HG03439 (cell line): ENCODE results near the gene SETBP1.

Source experiments
- ATAC-seq: cut with Tn5 transposase; IDR thresholded peaks from one replicate; pipeline ENCODE4 v1.9.1; 2021; ENCODE audit warnings: mild to moderate bottlenecking, moderate library complexity; ENCODE audit not compliant: unreplicated experiment

The SETBP1 gene

DNA sequence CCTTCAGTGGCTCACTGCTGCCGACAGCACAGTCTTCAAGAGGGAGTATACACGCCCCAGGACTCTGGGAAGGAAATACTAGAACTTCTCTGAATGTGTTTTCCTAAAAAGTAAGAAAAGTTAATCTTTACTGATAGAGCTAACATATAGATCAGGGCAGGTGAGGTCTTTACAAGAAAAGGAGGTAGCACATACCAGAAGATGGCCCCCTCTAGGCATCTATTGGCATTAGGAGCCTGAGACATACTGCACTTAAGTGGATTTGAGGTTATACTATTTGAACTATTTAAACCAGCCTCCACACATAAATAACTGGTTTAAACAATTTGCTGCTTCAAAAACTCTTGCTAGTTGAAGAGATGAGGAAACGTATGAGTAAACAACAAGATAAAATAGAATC lies 406.1 kb downstream of the SETBP1 start:
- ATAC-seq, result no peak

- ATAC-seq, result no peak
These were observed 409.9 kb downstream of the SETBP1 start for GRCh38 chr18:45090526-45091140.

- ATAC-seq, result no peak
These were observed 419.8 kb downstream of the SETBP1 start for GRCh38 chr18:45100321-45101105.

GRCh38 chr18:45102126-45102525 lies 421.4 kb downstream of the SETBP1 start:
- ATAC-seq, result no peak

DNA sequence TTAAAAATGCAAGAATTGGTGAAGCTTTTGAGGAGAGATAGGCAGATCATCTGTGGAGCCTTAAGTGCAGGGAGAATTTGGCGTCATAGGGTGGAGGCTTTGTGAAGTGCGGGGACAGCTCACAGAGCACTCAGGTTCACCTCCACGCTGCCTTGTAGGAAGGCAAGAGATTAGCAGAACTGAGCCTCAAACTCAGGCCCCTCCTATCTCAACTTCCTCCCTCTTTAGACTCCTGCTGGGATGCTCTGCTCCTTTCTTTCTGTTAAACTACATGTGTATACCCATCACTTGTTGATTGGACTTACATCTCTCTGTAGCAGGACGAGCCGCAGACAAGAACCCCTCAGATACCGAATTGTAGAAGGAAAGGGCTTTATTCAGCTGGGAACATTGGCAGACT lies 422.2 kb downstream of the SETBP1 start:
- ATAC-seq, result no peak

- peak; percentile 47 for ATAC-seq
These were observed 422.8 kb downstream of the SETBP1 start for GRCh38 chr18:45103319-45104048.

DNA sequence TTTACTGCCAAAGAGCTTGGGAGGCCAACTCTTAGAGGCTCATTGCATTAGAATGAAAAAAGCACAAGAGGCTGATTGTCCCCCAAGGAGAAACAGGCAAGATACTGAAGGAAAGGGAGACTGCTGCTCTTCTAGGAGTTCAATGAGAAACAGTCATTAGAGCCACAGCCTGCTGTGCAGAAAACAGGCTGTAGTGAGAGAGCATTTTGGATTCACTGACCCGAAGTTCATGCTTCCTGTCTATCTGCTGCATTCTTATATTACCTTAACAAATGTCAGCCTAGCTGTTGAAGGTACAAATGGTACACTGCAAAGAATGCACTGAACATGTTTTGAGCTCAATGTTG lies 423.3 kb downstream of the SETBP1 start:
- no peak for ATAC-seq

GRCh38 chr18:45106331-45106774 lies 425.7 kb downstream of the SETBP1 start:
- peak; percentile 90 for ATAC-seq

DNA sequence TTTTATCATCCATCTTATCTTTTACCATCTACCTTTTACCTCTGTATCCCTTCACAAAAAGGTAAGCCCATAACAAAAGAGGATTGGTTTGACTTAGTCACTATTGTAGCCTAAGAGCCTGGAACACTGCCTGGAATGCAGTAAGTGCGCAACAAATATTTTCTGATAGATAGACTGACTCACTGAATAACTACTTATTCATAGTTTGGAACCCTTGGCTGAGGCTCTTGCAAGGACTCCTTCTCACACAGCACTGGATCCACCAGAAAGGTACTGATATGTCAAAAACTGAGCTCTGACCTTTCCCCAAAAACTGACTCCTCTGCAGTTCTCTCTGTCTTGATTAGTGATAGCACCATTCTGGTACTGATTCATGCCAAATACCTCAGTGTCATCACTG lies 426.7 kb downstream of the SETBP1 start:
- no peak for ATAC-seq

DNA sequence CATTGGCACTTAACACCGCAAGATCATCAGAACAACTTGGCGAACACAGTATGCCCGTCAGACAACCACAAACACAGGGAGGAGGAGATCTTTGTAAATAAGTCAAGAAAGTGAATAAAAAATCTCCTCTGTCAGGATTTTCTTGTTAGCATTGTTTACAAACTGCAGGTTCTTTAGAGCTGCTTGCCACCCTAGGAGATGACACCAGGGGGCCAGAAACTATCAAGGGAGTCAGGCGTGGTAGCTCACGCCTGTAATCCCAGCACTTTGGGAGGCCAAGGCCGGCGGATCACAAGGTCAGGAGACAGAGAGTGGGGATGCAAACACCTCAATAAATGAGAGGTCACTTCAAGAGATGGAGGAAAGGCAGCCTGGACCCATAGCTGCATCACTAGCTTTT lies 428.1 kb downstream of the SETBP1 start:
- no peak for ATAC-seq

DNA sequence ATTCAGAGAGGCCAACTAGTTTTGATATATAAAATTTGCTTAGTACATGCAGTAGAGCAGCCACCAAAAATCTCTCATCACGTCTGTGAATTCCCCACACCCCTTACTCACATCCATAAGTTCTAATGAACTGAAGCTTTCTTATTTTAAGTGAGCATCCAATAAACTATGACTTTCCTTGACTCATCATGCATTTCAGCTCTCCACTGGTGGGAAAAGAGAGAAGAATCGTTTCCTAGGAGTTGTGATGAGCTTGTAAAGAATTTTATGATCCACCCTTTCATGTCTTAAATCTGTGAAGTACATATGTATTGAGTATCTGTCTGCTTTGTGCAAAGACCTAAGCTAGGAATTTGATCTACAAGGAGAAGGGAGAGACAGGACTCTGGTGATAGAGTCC lies 428.6 kb downstream of the SETBP1 start:
- no peak for ATAC-seq

DNA sequence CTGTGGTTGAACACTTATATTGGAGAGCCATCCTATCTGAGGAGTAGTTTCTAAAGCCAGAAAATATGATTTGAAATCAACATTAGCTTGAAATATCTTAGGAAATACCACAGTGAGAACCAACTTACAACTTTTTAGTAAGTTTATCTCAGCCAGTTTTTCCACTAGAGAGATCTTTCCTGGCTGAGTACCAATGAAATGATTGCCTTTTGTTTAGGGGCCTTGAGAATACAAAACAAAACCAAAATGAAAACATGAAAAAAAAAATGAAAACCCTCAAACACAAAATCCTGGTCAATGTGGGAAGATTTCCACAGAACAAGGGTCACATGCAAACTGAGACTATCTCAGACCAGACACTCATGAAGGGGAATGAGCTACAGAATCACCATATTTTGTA lies 429.0 kb downstream of the SETBP1 start:
- no peak for ATAC-seq

DNA sequence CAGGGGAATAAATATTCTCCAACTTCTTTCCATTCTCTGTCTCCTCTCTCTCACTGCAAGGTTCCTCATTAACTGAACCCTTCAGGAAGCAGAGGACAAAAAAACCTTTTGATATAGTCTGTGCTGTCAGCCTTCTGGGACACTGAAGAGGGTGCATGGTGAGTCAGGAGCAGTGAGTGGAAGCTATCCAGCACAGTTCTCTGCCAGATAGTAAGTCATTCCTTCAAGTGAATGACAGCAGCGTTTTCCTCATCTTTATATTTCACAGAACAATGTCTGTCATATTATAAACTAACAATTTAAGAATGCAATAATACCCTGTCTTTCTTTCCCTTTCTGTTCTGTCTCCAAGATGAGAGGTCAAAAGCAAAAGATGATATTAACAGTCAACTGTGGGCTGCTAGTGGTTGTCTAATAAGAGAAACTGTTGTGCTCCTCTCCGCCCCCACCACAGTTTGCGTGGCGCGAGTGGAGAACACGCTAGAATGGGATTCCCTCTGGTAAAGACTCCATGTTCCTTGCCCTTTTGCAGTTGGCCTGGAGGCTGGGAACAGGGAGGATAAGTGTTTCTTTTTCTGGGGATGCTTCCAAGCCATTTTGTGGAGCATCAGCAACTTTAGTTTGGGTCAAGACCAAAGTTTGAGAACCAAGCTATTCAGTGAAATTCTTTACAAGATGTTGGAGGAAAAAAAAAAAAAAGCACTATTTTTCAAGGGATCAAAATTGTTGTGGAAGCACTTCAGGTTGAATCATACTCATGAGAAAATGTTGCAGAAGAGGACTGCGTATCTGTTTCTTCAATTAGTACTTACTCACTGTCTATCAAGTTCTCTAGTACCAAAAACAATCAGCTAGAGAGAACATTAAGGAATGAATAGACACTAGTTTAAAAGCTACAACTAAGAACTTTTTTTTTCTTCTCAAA lies 430.2 kb downstream of the SETBP1 start:
- ATAC-seq, result no peak

DNA sequence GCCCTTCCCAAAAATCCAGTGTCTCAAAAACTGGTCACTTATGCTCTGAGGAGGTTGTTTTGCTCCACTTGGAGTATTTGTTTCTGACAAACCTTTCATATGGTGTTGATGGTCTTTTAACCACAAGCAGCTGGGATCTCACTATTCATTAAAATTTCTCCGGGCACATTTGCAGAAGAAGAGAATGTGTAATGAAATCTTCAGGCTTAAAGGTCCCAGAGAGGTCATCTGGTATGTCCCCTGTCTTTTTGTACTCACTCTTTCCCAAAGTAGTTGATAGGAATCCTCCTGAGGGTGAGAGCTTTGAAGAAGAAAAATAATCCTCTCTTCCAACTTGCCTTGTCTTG lies 430.8 kb downstream of the SETBP1 start:
- no peak for ATAC-seq

- ATAC-seq, result no peak
These were observed 432.0 kb downstream of the SETBP1 start for GRCh38 chr18:45112682-45113081.

DNA sequence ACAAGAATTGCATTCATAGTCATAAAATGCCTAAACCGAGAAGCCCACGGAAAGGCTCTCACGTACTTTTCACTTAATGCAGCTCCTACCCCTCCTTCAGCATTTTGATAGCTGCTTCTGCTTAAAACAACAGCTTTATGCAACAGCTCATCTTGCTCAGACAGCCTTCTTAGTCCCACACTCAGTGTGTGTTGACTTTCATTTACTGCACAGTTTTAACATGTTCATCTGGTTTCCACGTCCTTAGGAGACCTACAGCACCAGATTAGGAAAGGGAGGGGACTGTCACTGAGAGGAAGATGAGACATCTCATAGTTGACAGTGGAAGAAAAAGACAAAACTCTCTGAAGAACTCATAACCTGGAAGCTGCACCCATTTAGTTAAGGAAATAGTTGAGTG lies 435.4 kb downstream of the SETBP1 start:
- no peak for ATAC-seq
